CD14-positive monocyte (primary cell): ENCODE data around the gene SH2D7. TPM values are rescaled to one million over a fixed set of nuclear protein-coding genes. Genes with fewer than 3 reads are reported as not detected.

Source experiments
- DNase-seq, 3 donors: peaks; one replicate each; pipeline ENCODE4 v3.0.0-alpha.2; 2011 to 2022
- H2AFZ ChIP-seq: 2 replicates; pipeline ENCODE4 v1.6.0; 2012; ENCODE audit warnings: mild to moderate bottlenecking, low read depth, low read length, inconsistent platforms; ENCODE audit not compliant: insufficient read depth, poor library complexity, severe bottlenecking
- H3K27ac ChIP-seq, 2 donors: 1 replicate in 1 of 2; 2 replicates in 1 of 2; pipeline ENCODE4 v1.5.1; 2012 to 2013; ENCODE audit warnings: low read length in 2 of 2, control low read depth in 1 of 2, inconsistent platforms in 1 of 2, low read depth in 1 of 2, mild to moderate bottlenecking in 1 of 2
- H3K27me3 ChIP-seq, 2 donors: one replicate each; pipeline versions ENCODE4 v1.6.0 to v1.6.1; 2011 to 2013; ENCODE audit warnings: low read length in 2 of 2; ENCODE audit not compliant: control insufficient read depth in 2 of 2, insufficient read depth in 2 of 2
- H3K36me3 ChIP-seq, 2 donors: replicated peaks in 1 of 2; 1 replicate in 1 of 2; 2 replicates in 1 of 2; pipeline versions ENCODE4 v1.5.1 to v1.6.1; 2012 to 2013; ENCODE audit warnings: low read length in 2 of 2, control low read depth in 1 of 2, inconsistent platforms in 1 of 2, mild to moderate bottlenecking in 1 of 2; ENCODE audit not compliant: insufficient read depth in 2 of 2, control insufficient read depth in 1 of 2
- H3K4me1 ChIP-seq, 2 donors: 1 replicate in 1 of 2; 2 replicates in 1 of 2; pipeline versions ENCODE4 v1.5.1 to v1.6.1; 2012 to 2013; ENCODE audit warnings: low read length in 2 of 2, control low read depth in 1 of 2, inconsistent platforms in 1 of 2, mild to moderate bottlenecking in 1 of 2, moderate library complexity in 1 of 2; ENCODE audit not compliant: insufficient read depth in 2 of 2, control insufficient read depth in 1 of 2
- H3K4me2 ChIP-seq: replicated peaks from 2 replicates; pipeline ENCODE3; 2012; ENCODE audit warnings: low read length, moderate library complexity, mild to moderate bottlenecking; ENCODE audit not compliant: poor library complexity, severe bottlenecking; ENCODE audit errors: extremely low read depth
- H3K4me3 ChIP-seq, 3 experiments: fragments of 200-600 bp in 1 of 3; sonication (generic) in 1 of 3; replicated peaks in 1 of 3; 1 replicate in 2 of 3; 2 replicates in 1 of 3; pipeline ENCODE4 v1.5.1; 2011 to 2013; ENCODE audit warnings: low read length in 3 of 3, mild to moderate bottlenecking in 3 of 3, control low read depth in 2 of 3, low read depth in 2 of 3, inconsistent platforms in 1 of 3, moderate library complexity in 1 of 3
- H3K79me2 ChIP-seq: 2 replicates; pipeline ENCODE4 v1.6.0; 2012; ENCODE audit warnings: mild to moderate bottlenecking, control low read depth, inconsistent platforms, low read length, moderate library complexity; ENCODE audit not compliant: insufficient read depth
- H3K9ac ChIP-seq: 2 replicates; pipeline ENCODE4 v1.6.0; 2017; ENCODE audit warnings: low read length, mild to moderate bottlenecking; ENCODE audit not compliant: insufficient read depth, poor library complexity, severe bottlenecking
- H3K9me3 ChIP-seq, 2 donors: replicated peaks in 1 of 2; 1 replicate in 1 of 2; 2 replicates in 1 of 2; pipeline versions ENCODE4 v1.5.1 to v1.6.1; 2012 to 2013; ENCODE audit warnings: low read length in 2 of 2, control low read depth in 1 of 2; ENCODE audit not compliant: control insufficient read depth in 1 of 2, insufficient read depth in 1 of 2
- H4K20me1 ChIP-seq: 2 replicates; pipeline ENCODE4 v1.6.0; 2012; ENCODE audit warnings: mild to moderate bottlenecking, low read length, control low read depth, moderate library complexity; ENCODE audit not compliant: insufficient read depth
- H3K27ac Mint-ChIP-seq, 7 donors: one replicate each; pipeline ENCODE4 v1.8.0; 2020; ENCODE audit warnings: mild to moderate bottlenecking in 7 of 7, mixed read lengths in 7 of 7, moderate library complexity in 6 of 7, inconsistent platforms in 2 of 7
- H3K27me3 Mint-ChIP-seq, 3 donors: one replicate each; pipeline ENCODE4 v1.8.0; 2021 to 2022; ENCODE audit warnings: low read depth in 3 of 3, mild to moderate bottlenecking in 3 of 3, mixed read lengths in 3 of 3, moderate library complexity in 3 of 3, inconsistent platforms in 1 of 3
- H3K36me3 Mint-ChIP-seq, 2 donors: one replicate each; pipeline ENCODE4 v1.8.0; 2020; ENCODE audit warnings: mixed read lengths in 2 of 2, inconsistent platforms in 1 of 2, mild to moderate bottlenecking in 1 of 2
- H3K4me1 Mint-ChIP-seq: one replicate; pipeline ENCODE4 v1.8.0; 2020; ENCODE audit warnings: mild to moderate bottlenecking, mixed read lengths
- H3K4me3 Mint-ChIP-seq, 2 donors: one replicate each; pipeline ENCODE4 v1.8.0; 2020; ENCODE audit warnings: mild to moderate bottlenecking in 2 of 2, mixed read lengths in 2 of 2, moderate library complexity in 1 of 2
- H3K9me3 Mint-ChIP-seq, 7 donors: one replicate each; pipeline ENCODE4 v1.8.0; 2020 to 2022; ENCODE audit warnings: mixed read lengths in 7 of 7, mild to moderate bottlenecking in 6 of 7, moderate library complexity in 6 of 7, inconsistent platforms in 2 of 7
- WGBS: methylation state at CpG from one replicate; pipeline ENCODE4 v1.1.5; 2013; ENCODE audit warnings: missing lambda C conversion rate; ENCODE audit not compliant: insufficient coverage; 5-methylcytosine and 5-hydroxymethylcytosine counted together
- intact Hi-C, 2 donors: fragments of 100-400 bp; cut with micrococcal nuclease; formaldehyde crosslinking; loops; one replicate each; pipeline versions ENCODE4 v1.15.0 to v1.15.1; 2023
- polyA plus RNA-seq, 3 donors: library from polyadenylated mRNA; depleted of rRNA in 1 of 3; unstranded in 2 of 3; stranded (reverse) in 1 of 3; fragments of 300-500 nt in 2 of 3; fragments of >200 nt in 1 of 3; fragmentation: Illumina TruSeq in 2 of 3; gene quantifications; 1 replicate in 2 of 3; 2 replicates in 1 of 3; pipeline ENCODE4 v1.2.3, GENCODE V29; 2012 to 2021
- TF ChIP-seq, protein P1 (sequence below): fragments of 200-600 bp; IDR thresholded peaks from one replicate; pipeline ENCODE4 v1.8.0; 2022; ENCODE audit warnings: antibody characterized with exemption, mild to moderate bottlenecking

The SH2D7 gene
- polyA plus RNA-seq, 3 donors: not detected

DNA sequence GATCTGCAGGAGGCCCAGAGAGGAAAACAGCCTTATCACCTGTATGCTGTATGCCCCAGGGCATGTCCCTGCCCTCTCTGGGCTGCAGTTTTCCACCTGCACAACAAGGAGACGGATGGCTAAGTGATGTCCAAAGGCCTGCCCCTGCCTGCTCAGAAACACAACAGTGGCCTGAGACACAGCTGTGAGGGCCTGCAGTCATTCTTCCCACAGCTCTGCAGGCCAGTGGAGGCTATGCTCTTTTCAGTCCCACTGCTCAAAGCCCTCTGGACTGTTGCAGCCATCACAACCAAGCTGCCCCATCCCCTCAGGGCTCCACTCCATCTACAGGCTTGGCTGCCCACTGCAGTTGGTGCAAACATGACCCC, 9.6 kb upstream of the SH2D7 start:
- Histone ChIP-seq H3K27me3 (no peaks in the 10 kb centered on the region), H3K79me2 (peaks cover 2% of the 10 kb centered on the region), H3K27ac (peak overlapping the region; percentile 65 to 73), H3K4me1 (peaks cover 40 to 57% of the 10 kb centered on the region in 2 donors), H2AFZ (no peak overlapping the region), H3K9me3 (no peaks in the 10 kb centered on the region), H4K20me1 (no peaks in the 10 kb centered on the region), H3K36me3 (no peaks in the 10 kb centered on the region), H3K9ac (peak overlapping the region; percentile 33), H3K4me3 (peak overlapping the region in 1 of 3 experiments; percentile 30), H3K4me2 (peak overlapping the region; percentile 46)
- H3K4me1 Mint-ChIP-seq: peaks cover 47% of the 10 kb centered on the region
- DNase-seq: no peak
- peaks cover 0 to 4% (median 0%) of the 10 kb centered on the region in 3 donors for H3K27me3 Mint-ChIP-seq
- peak overlapping the region; percentile 85 to 95 (median 89) for H3K27ac Mint-ChIP-seq
- peak overlapping the region in 1 of 2 donors; percentile 74 for H3K4me3 Mint-ChIP-seq
- intact Hi-C loops: no loop called here
- TF ChIP-seq, protein P1, sequence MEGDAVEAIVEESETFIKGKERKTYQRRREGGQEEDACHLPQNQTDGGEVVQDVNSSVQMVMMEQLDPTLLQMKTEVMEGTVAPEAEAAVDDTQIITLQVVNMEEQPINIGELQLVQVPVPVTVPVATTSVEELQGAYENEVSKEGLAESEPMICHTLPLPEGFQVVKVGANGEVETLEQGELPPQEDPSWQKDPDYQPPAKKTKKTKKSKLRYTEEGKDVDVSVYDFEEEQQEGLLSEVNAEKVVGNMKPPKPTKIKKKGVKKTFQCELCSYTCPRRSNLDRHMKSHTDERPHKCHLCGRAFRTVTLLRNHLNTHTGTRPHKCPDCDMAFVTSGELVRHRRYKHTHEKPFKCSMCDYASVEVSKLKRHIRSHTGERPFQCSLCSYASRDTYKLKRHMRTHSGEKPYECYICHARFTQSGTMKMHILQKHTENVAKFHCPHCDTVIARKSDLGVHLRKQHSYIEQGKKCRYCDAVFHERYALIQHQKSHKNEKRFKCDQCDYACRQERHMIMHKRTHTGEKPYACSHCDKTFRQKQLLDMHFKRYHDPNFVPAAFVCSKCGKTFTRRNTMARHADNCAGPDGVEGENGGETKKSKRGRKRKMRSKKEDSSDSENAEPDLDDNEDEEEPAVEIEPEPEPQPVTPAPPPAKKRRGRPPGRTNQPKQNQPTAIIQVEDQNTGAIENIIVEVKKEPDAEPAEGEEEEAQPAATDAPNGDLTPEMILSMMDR: no peak
- H3K36me3 Mint-ChIP-seq: peaks cover 0 to 2% of the 10 kb centered on the region in 2 donors
- 75% methylated on average over 1 of the region's 1 CpG for WGBS
- no peaks in the 10 kb centered on the region for H3K9me3 Mint-ChIP-seq

DNA sequence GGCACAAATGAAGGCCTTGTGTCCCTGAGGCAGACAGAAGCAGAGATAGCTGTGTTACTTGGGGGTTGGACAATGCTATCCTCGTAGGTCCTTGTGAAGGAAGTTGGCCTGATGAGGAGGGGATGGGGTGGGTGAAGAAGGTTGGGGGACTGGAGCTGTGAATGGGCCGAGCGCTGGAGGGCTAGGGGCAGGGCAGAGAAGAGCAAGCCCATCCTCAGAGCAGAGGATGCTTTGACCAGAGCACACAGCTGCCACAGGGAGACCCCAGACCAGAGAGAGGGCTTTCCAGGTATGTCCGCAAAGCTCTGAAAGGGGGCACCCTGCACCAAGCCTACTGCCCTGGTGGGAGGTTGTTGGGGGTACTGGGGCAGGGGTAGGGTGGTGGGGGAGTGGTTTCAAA, 9.2 kb upstream of the SH2D7 start:
- Histone ChIP-seq H3K27me3 (no peaks in the 10 kb centered on the region), H2AFZ (no peak overlapping the region), H3K27ac (peak overlapping the region; percentile 65 to 73), H3K4me2 (peak overlapping the region; percentile 46), H4K20me1 (no peaks in the 10 kb centered on the region), H3K9ac (peak overlapping the region; percentile 33), H3K36me3 (no peaks in the 10 kb centered on the region), H3K9me3 (no peaks in the 10 kb centered on the region), H3K4me1 (peaks cover 41 to 57% of the 10 kb centered on the region in 2 donors), H3K4me3 (peak overlapping the region in 1 of 3 experiments; percentile 30), H3K79me2 (no peaks in the 10 kb centered on the region)
- 71% methylated on average over 3 of the region's 4 CpGs for WGBS
- TF ChIP-seq, protein P1: no peak
- peaks cover 0 to 2% of the 10 kb centered on the region in 2 donors for H3K36me3 Mint-ChIP-seq
- H3K4me1 Mint-ChIP-seq: peaks cover 47% of the 10 kb centered on the region
- H3K9me3 Mint-ChIP-seq: no peaks in the 10 kb centered on the region
- intact Hi-C loops: no loop called here
- H3K27me3 Mint-ChIP-seq: peaks cover 0 to 4% (median 0%) of the 10 kb centered on the region in 3 donors
- H3K27ac Mint-ChIP-seq: peak overlapping the region; percentile 22 to 95 (median 89)
- DNase-seq: no peak
- H3K4me3 Mint-ChIP-seq: no peak overlapping the region
